Ascending aorta (tissue), 2 donors: ENCODE data around the gene FUCA1. TPM values are rescaled to one million over a fixed set of nuclear protein-coding genes. Genes with fewer than 3 reads are reported as not detected.

Experiments used
- DNase-seq, 2 donors: peaks; one replicate each; pipeline ENCODE4 v3.0.0-alpha.2; 2019; ENCODE audit warnings: low spot score in 2 of 2
- H3K27ac ChIP-seq, 2 donors: fragments of 200-600 bp; sonication (generic); one replicate each; pipeline ENCODE4 v1.5.1; 2016 to 2017; ENCODE audit warnings: mild to moderate bottlenecking in 1 of 2
- H3K27me3 ChIP-seq: fragments of 200-600 bp; sonication (generic); one replicate; pipeline ENCODE4 v1.5.1; 2017
- H3K36me3 ChIP-seq, 2 donors: fragments of 200-600 bp; sonication (generic); one replicate each; pipeline ENCODE4 v1.5.1; 2016
- H3K4me1 ChIP-seq, 2 donors: fragments of 200-600 bp; sonication (generic); one replicate each; pipeline ENCODE4 v1.5.1; 2016 to 2017; ENCODE audit warnings: mild to moderate bottlenecking in 1 of 2
- H3K4me3 ChIP-seq, 2 donors: fragments of 200-600 bp; sonication (generic); one replicate each; pipeline ENCODE4 v1.5.1; 2016 to 2017; ENCODE audit warnings: mild to moderate bottlenecking in 1 of 2
- H3K9me3 ChIP-seq, 2 donors: fragments of 200-600 bp; sonication (generic); one replicate each; pipeline ENCODE4 v1.5.1; 2016
- CTCF ChIP-seq, 3 experiments: fragments of 200-600 bp in 2 of 3; fragments of 450-650 bp in 1 of 3; sonication (generic) in 2 of 3; IDR thresholded peaks; one replicate each; pipeline ENCODE4 v1.5.1; 2016 to 2019; ENCODE audit warnings: antibody characterized with exemption in 3 of 3, mild to moderate bottlenecking in 1 of 3, moderate library complexity in 1 of 3
- intact Hi-C: fragments of 100-400 bp; cut with DNase I; formaldehyde crosslinking; loops from one replicate; pipeline ENCODE4 v1.15.1; 2023
- total RNA-seq: library from RNA; depleted of rRNA; stranded (reverse); fragments of >200 nt; gene quantifications from one replicate; pipeline ENCODE4 v1.1.0, GENCODE V29; 2016

Gene FUCA1
- total RNA-seq, 1 donor from 2014 or later: 11.1 TPM

GRCh38 chr1:23885222-23885621, 17.1 kb upstream of the FUCA1 start:
- Histone ChIP-seq H3K4me3 (no peak overlapping the region), H3K9me3 (no peaks in the 10 kb centered on the region), H3K4me1 (no peaks in the 10 kb centered on the region), H3K27me3 (no peaks in the 10 kb centered on the region), H3K27ac (no peak overlapping the region), H3K36me3 (no peaks in the 10 kb centered on the region)
- intact Hi-C loops: no loop called here
- DNase-seq: no peak
- TF ChIP-seq CTCF (IDR thresholded peaks at IDR 0.05): no peak

GRCh38 chr1:23882746-23883145, 14.7 kb upstream of the FUCA1 start:
- H3K4me3 ChIP-seq: no peak overlapping the region
- no peaks in the 10 kb centered on the region for H3K27me3 ChIP-seq
- H3K9me3 ChIP-seq: peaks cover 16 to 20% of the 10 kb centered on the region in 2 donors
- H3K36me3 ChIP-seq: no peaks in the 10 kb centered on the region
- intact Hi-C loops: no loop called here
- no peak overlapping the region for H3K27ac ChIP-seq
- no peak for TF ChIP-seq CTCF (IDR thresholded peaks at IDR 0.05)
- no peaks in the 10 kb centered on the region for H3K4me1 ChIP-seq
- DNase-seq: no peak

- no peak overlapping the region for H3K27ac ChIP-seq
- H3K9me3 ChIP-seq: peaks cover 16 to 24% of the 10 kb centered on the region in 2 donors
- no peak overlapping the region for H3K4me3 ChIP-seq
- no peaks in the 10 kb centered on the region for H3K27me3 ChIP-seq
- no peak for DNase-seq
- no peaks in the 10 kb centered on the region for H3K36me3 ChIP-seq
- no peak for TF ChIP-seq CTCF (IDR thresholded peaks at IDR 0.05)
- no peaks in the 10 kb centered on the region for H3K4me1 ChIP-seq
- intact Hi-C loops: no loop called here
Observed at GRCh38 chr1:23879809-23880208, 11.7 kb upstream of the FUCA1 start.

GRCh38 chr1:23878668-23879067, 10.6 kb upstream of the FUCA1 start:
- Histone ChIP-seq H3K27me3 (no peaks in the 10 kb centered on the region), H3K9me3 (peaks cover 16 to 24% of the 10 kb centered on the region in 2 donors), H3K4me3 (no peak overlapping the region), H3K27ac (no peak overlapping the region), H3K4me1 (no peaks in the 10 kb centered on the region), H3K36me3 (no peaks in the 10 kb centered on the region)
- no peak for TF ChIP-seq CTCF (IDR thresholded peaks at IDR 0.05)
- DNase-seq: no peak
- intact Hi-C loops: no loop called here

GRCh38 chr1:23875382-23875781, 7.3 kb upstream of the FUCA1 start:
- TF ChIP-seq CTCF (IDR thresholded peaks at IDR 0.05): no peak
- no peak overlapping the region for H3K4me3 ChIP-seq
- H3K27ac ChIP-seq: no peak overlapping the region
- H3K27me3 ChIP-seq: no peaks in the 10 kb centered on the region
- H3K9me3 ChIP-seq: peaks cover 16 to 24% of the 10 kb centered on the region in 2 donors
- intact Hi-C loops: no loop called here
- no peak for DNase-seq
- no peaks in the 10 kb centered on the region for H3K4me1 ChIP-seq
- no peaks in the 10 kb centered on the region for H3K36me3 ChIP-seq

- no peaks in the 10 kb centered on the region for H3K27me3 ChIP-seq
- H3K27ac ChIP-seq: no peak overlapping the region
- intact Hi-C loops: no loop called here
- no peak for TF ChIP-seq CTCF (IDR thresholded peaks at IDR 0.05)
- H3K4me3 ChIP-seq: no peak overlapping the region
- H3K4me1 ChIP-seq: peaks cover 0 to 6% of the 10 kb centered on the region in 2 donors
- H3K36me3 ChIP-seq: no peaks in the 10 kb centered on the region
- peaks cover 0 to under 1% of the 10 kb centered on the region in 2 donors for H3K9me3 ChIP-seq
- DNase-seq: no peak
Observed at GRCh38 chr1:23872421-23872820, 4.3 kb upstream of the FUCA1 start.
